HG03565 (cell line): ENCODE results near the gene HSF2.
A peak's percentile ranks its signal among the peaks of the same experiment; 100 is the strongest.

ENCODE experiments used
- ATAC-seq: cut with Tn5 transposase; IDR thresholded peaks from one replicate; pipeline ENCODE4 v1.9.1; 2021; ENCODE audit warnings: mild to moderate bottlenecking, moderate library complexity; ENCODE audit not compliant: unreplicated experiment

HSF2 gene

GRCh38 chr6:122399055-122399347 is 451 bp upstream of the HSF2 start:
- no peak for ATAC-seq

DNA sequence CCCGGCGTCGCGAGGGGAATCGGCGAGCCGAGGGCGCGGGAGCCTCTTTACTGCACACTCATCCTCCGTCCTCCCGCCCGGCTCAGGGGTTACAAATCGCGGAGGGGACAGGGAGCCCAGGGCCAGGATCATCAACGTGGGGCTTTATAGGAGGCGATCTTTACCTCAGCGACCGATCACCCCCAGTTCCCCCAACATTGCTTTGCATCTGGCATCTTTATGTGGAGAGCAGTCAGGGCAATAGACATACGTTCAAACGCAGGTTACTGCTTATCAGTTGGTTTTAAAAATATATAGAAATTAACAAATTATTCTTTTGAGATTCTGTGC is 634 bp downstream of the HSF2 start:
- peak; percentile 1 for ATAC-seq

GRCh38 chr6:122400462-122401089 is 1.1 kb downstream of the HSF2 start:
- no peak for ATAC-seq

DNA sequence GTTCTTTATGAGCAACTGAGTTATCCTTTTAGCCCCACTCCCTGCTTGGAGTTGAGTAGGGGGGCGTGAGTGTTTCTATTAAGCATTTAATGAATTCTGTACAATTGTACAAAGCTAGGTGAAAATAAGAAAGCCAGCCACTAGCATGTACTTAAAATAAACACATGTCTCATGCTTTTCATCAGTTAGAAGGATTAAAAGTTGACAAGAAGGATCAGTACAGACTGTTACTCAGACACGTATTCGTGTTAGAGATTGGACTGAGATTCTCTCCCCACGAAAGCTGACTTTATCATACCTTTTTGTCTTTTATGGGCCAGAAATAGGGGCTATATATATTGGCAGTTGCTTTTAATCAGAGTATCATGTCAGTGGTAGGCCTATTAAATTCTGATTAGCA is 1.7 kb downstream of the HSF2 start:
- no peak for ATAC-seq

- ATAC-seq, result no peak
These were observed 5.0 kb downstream of the HSF2 start for GRCh38 chr6:122404444-122404843.

DNA sequence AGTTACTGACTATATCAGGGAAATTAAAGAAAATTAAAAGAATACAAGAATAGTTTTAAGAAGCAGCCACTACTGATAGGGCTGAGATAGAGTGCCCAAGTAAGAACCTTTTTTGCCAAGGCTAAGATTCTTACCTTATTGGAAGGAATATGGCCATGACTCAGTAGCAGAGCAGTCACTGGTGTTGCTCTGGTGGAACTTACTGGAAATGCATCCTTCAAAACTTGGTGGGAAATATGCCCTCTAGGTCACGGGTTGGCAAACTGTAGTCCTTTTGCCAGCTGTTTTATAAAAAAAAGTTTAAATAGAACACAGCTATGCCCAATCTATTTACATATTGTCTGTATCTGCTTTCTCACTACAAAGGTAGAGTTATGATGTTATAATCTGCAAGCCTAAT is 6.0 kb downstream of the HSF2 start:
- ATAC-seq, result no peak

DNA sequence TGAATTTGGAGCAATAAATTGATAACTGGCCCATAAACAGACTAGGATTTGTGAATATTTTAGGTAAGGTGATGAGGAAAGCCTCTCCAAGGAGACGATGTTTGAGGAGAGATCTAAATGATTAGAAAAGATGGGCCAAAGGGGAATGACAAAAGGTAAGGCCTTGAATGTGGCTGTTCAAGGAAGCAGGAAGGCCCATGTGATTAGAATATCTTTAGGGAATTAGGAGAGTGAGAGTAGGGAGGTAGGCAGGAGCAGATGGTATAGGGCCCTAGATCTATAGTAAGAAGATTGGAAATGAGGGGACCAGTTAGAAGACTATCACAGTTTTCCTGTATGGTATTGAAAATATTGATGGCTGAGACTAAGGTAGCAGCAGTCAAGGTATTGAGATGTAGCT is 6.7 kb downstream of the HSF2 start:
- ATAC-seq, result no peak

- ATAC-seq, result no peak
These were observed 8.3 kb downstream of the HSF2 start for GRCh38 chr6:122407712-122408111.

DNA sequence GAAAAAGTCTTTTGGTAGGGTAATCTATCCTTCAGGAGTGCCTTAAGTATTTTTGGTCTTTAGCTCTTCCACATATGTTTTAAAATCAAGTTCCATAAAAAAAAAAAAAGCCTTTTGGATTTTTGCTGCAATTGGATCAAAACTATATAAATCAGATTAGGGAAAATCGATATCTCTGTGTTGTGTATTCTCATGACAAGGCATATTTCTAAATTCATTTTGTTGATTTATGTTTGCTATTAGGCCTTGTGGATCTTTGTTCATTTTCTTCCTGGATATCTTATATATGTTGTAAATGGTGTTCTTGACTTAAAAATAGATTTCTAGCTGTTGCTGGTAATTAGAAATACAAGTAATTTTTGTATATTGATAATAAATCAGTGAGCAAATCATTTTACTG is 8.8 kb downstream of the HSF2 start:
- ATAC-seq, result no peak

DNA sequence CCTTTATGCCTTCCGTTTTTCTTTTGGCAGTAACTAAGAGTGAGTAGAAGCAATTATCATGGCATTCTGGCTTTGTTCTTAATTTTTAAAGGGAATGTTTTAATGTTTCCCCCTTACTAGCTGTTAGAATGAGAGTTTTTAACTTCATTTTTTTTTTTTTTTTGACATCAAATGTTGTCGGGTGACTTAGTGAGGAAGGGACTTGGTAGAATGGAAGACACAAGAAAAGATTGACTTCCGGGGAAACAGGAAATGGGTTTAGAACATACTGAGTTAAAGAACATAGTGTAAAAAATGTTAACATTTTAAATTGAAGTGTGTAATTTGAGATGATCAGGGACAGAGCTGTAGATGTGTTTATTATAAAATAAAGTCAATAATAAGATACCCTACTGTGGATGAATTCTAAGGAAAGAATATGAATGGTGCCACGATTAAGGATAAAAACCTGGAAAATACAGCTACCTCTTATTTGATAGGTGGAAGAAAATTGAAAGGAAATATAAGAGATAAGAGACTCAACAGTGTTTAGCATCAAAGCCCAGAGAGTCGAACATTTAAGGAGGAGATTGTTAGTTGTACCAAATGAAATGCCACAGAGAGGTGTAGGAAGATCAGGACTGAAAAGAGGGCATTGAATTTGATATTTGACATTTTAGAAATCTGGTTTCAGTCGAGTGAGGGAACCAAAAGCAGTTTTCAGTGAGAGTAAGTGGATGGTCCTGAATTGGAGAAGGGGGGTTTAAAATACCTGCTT is 9.4 kb downstream of the HSF2 start:
- no peak for ATAC-seq

DNA sequence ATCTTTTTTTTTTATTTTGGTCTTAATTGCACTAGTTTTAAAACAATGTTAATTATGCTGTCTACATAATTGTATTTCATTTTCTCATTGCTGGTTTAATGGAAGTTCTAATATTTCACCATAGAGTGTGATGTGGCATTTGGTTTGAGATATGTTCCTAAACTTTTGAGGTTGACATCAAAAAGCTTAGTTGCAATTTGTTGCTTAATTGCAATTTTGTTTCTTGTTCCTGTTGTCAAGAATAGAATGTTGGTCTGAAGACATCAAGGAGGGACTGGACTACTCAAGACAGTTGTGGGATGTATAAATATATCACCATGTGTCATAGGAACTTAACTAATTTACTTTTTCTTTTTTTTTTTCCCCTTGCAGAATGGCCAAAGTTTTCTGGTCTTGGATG is 12.5 kb downstream of the HSF2 start:
- no peak for ATAC-seq

DNA sequence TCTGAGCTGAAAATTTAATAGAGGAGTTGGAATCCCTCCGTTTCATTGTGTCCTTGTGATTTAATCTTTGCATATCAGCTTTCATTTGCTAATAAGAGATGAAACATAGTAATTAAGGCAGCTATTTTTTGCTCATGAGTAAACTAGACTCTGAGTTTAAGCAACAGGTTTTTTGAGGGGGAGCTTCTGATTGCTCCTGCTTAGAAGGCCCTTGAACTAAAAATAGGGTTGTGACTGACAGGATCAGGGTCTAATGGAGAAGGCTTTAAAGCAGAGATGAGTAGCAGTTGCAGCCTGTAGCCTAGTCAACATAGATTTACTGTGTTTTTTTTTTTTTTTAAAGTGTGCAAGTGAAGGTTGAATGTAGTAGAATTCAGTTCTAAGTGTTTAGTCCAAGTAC is 17.4 kb downstream of the HSF2 start:
- ATAC-seq, result no peak

- ATAC-seq, result no peak
These were observed 22.6 kb downstream of the HSF2 start for GRCh38 chr6:122422003-122422402.

GRCh38 chr6:122422614-122423267 is 23.3 kb downstream of the HSF2 start:
- peak; percentile 95 for ATAC-seq

- no peak for ATAC-seq
These were observed 24.3 kb downstream of the HSF2 start for GRCh38 chr6:122423734-122424133.

GRCh38 chr6:122426597-122426996 is 27.1 kb downstream of the HSF2 start:
- ATAC-seq, result no peak

GRCh38 chr6:122428781-122429180 is 29.3 kb downstream of the HSF2 start:
- ATAC-seq, result no peak

GRCh38 chr6:122429323-122429722 is 29.9 kb downstream of the HSF2 start:
- no peak for ATAC-seq

DNA sequence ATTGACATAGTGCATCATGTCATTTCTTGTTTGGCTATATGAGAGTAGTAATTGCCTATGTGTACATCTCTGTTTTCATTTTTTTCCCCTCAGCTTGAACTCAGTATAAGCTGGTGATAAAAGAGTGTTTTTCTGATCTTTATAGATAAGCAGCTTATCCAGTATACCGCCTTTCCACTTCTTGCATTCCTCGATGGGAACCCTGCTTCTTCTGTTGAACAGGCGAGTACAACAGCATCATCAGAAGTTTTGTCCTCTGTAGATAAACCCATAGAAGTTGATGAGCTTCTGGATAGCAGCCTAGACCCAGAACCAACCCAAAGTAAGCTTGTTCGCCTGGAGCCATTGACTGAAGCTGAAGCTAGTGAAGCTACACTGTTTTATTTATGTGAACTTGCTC is 32.3 kb downstream of the HSF2 start:
- no peak for ATAC-seq

DNA sequence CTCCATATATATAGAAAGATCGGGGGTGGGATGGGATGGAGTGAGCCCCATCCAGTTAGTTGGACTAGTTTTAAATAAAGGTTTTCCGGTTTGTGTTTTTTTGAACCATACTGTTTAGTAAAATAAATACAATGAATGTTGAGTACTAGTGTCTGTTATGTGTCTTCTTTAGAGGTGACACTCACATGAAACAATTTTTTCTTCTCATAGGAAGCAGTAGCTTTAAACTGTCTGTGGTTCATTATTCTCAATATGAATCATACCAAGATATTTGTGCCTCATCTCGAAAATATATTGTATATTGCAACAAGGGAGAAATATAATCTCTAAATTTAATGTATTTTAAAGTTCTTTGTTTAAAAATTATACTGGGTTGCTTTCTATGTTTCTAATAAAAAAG is 33.4 kb downstream of the HSF2 start:
- ATAC-seq, result peak; percentile 86

DNA sequence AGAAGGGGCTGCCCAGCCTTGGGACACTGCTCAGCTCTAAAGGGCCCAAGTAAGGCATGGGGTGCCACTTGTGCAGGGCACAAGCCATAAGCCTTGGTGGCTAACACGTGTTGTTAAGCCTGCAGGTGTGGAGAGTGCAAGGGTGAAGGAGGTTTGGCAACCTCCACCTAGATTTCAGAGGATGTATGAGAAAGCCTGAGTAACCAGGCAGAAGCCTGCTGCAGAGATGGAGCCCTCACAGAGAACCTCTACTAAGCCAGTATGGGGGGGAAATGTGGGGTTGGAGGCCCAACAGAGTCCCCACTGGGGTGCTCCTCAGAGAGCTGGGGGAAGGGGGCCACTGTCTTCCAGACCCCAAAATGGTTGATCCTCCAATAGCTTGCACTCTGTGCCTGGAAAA is 39.5 kb downstream of the HSF2 start:
- no peak for ATAC-seq

GRCh38 chr6:122445274-122445673 is 45.8 kb downstream of the HSF2 start:
- ATAC-seq, result no peak

GRCh38 chr6:122449069-122449468 is 49.6 kb downstream of the HSF2 start:
- no peak for ATAC-seq
